ENCODE measurements around the gene TGM4. TPM values are rescaled to one million over a fixed set of nuclear protein-coding genes. Genes with fewer than 3 reads are reported as not detected.

TGM4 gene
- total RNA-seq, 1 donor from 2014 or later: not detected

Other genes starting within 250 kb of the TGM4 start
- gene ZNF197, start 249.6 kb upstream of the TGM4 start, total RNA-seq: 23.2 TPM
- gene ZNF35, start 225.9 kb upstream of the TGM4 start, total RNA-seq: 10.6 TPM
- gene ZNF502, start 161.9 kb upstream of the TGM4 start, total RNA-seq: 8.0 TPM
- gene ZNF501, start 145.0 kb upstream of the TGM4 start, total RNA-seq: 7.2 TPM
- 26.7 TPM for gene KIAA1143, start 113.0 kb upstream of the TGM4 start, total RNA-seq
- gene KIF15, start 112.8 kb upstream of the TGM4 start, total RNA-seq: 0.53 TPM
- 21.4 TPM for gene TMEM42, start 12.7 kb upstream of the TGM4 start, total RNA-seq
- gene ZDHHC3, start 101.6 kb downstream of the TGM4 start, total RNA-seq: 85.1 TPM
- gene EXOSC7, start 101.6 kb downstream of the TGM4 start, total RNA-seq: 36.9 TPM
- 105 TPM for gene CLEC3B, start 151.7 kb downstream of the TGM4 start, total RNA-seq